ENCODE data around the gene MTCP1. TPM values are rescaled to one million over a fixed set of nuclear protein-coding genes. Genes with fewer than 3 reads are reported as not detected.

Gene MTCP1
- total and polyA plus RNA-seq, 2 donors (not counting 1 experiment from before 2014, with no cell fraction given) = 10.6 to 16.0 TPM

GRCh38 chrX:155069414-155069813, 1.5 kb downstream of the MTCP1 start:
- H3K79me2 ChIP-seq (ENCODE audit: control insufficient read depth, insufficient read depth, low read length) = peaks cover 19% of the 10 kb centered on the region
- H3K27me3 ChIP-seq (ENCODE audit: control insufficient read depth, insufficient read depth, low read length) = no peaks in the 10 kb centered on the region
- H3K36me3 ChIP-seq (ENCODE audit: control insufficient read depth, insufficient read depth, low read length) = peaks cover 4% of the 10 kb centered on the region
- H3K9ac ChIP-seq (ENCODE audit: insufficient read depth, low read length) = no peak overlapping the region
- DNase-seq (ENCODE audit: low read depth in 2 of 2) = no peak
- no peak overlapping the region for H2AFZ ChIP-seq (ENCODE audit: low read length)
- H3K9me3 ChIP-seq (ENCODE audit: control insufficient read depth, insufficient read depth, low read depth, low read length) = no peaks in the 10 kb centered on the region
- peaks cover 8% of the 10 kb centered on the region for H3K4me1 ChIP-seq (ENCODE audit: control insufficient read depth, extremely low read depth, insufficient read depth, low read length)
- H3K27ac ChIP-seq (ENCODE audit: insufficient read depth, low read length) = no peak overlapping the region
- no peaks in the 10 kb centered on the region for H4K20me1 ChIP-seq (ENCODE audit: control insufficient read depth, extremely low read depth, insufficient read depth, low read length)
- peak overlapping the region in 3 of 4 experiments; percentile 63 to 87 (median 68) for H3K4me3 ChIP-seq (replicated peaks in 1 of 4; ENCODE audit: control extremely low read depth in 1 of 4, insufficient read depth in 1 of 4, low read depth in 3 of 4, low read length in 4 of 4)
- TF ChIP-seq CTCF (conservative IDR thresholded peaks at IDR 0.05 in 1 of 2, IDR thresholded peaks at IDR 0.05 in 1 of 2; ENCODE audit: low read depth in 1 of 2, low read length in 2 of 2) (no peak), EZH2 (IDR thresholded peaks at IDR 0.05; ENCODE audit: low read length, missing control alignments) (no peak)
- H3K4me2 ChIP-seq (ENCODE audit: extremely low read depth, insufficient read depth, low read length) = peak overlapping the region; percentile 13

DNA sequence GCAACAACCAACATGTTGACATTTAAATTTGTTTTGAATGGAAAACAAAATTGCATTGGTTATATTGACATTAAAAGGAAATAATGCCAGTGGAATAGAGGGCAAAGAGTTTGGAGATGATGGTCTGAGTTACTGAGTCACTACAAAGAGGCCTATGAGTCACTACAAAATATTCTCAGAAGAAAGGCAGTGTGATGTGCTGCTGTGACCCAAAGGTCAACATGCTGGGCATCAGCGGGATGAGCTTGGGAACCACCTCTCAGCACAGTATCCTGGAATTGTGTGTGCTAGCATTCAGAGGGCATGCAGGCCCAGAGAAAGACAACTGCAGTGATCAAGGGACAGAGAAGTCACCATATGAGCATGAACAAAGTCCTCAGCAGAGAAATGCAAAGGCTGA, 2.8 kb downstream of the MTCP1 start:
- peak overlapping the region; percentile 38 for H3K27ac ChIP-seq (ENCODE audit: insufficient read depth, low read length)
- DNase-seq (ENCODE audit: low read depth in 2 of 2) = peak; percentile 63 to 64
- TF ChIP-seq CTCF (conservative IDR thresholded peaks at IDR 0.05 in 1 of 2, IDR thresholded peaks at IDR 0.05 in 1 of 2; ENCODE audit: low read depth in 1 of 2, low read length in 2 of 2) (no peak), EZH2 (IDR thresholded peaks at IDR 0.05; ENCODE audit: low read length, missing control alignments) (no peak)

DNA sequence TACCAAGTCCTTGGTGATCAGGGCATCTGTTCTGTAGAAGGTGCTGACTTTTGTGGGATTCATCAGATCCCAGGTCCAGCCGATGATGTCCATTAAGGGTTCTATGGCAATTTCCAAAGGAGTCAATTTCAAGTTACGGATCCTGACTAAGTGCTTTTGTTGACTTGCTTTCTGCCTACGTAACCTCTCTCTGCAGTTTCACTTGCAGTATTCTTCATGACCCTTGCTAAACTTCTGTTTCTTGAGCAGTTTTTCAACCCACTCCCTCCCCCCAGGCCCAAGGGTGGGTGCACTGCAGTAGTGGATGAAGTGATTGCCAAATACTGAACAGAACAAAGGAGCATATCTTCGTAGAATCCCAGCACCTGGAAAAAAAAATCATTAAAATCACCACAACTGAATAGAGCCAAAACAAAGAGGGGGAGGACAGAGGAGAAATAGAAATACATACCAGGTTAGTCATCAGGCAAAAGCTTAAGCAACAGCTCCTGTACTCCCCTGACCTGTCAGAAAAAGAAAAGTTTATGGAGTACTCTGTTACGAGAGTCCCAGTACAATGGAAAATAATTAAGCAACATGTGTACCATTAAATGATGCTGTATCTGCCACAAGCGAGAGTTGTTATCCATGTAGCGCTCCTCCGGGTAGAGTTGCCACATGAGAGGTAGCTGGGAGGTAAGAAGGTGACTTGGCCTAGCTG, 5.8 kb downstream of the MTCP1 start:
- Histone ChIP-seq H2AFZ (ENCODE audit: low read length) (no peak overlapping the region), H3K9me3 (ENCODE audit: control insufficient read depth, insufficient read depth, low read depth, low read length) (no peaks in the 10 kb centered on the region), H4K20me1 (ENCODE audit: control insufficient read depth, extremely low read depth, insufficient read depth, low read length) (no peaks in the 10 kb centered on the region), H3K4me3 (replicated peaks in 1 of 4; ENCODE audit: control extremely low read depth in 1 of 4, insufficient read depth in 1 of 4, low read depth in 3 of 4, low read length in 4 of 4) (no peak overlapping the region), H3K27me3 (ENCODE audit: control insufficient read depth, insufficient read depth, low read length) (no peaks in the 10 kb centered on the region), H3K4me1 (ENCODE audit: control insufficient read depth, extremely low read depth, insufficient read depth, low read length) (peaks cover 7% of the 10 kb centered on the region), H3K36me3 (ENCODE audit: control insufficient read depth, insufficient read depth, low read length) (no peaks in the 10 kb centered on the region), H3K4me2 (ENCODE audit: extremely low read depth, insufficient read depth, low read length) (no peak overlapping the region), H3K79me2 (ENCODE audit: control insufficient read depth, insufficient read depth, low read length) (peaks cover 7% of the 10 kb centered on the region), H3K9ac (ENCODE audit: insufficient read depth, low read length) (no peak overlapping the region), H3K27ac (ENCODE audit: insufficient read depth, low read length) (no peak overlapping the region)
- peak; percentile 36 to 71 for DNase-seq (ENCODE audit: low read depth in 2 of 2)
- TF ChIP-seq EZH2 (IDR thresholded peaks at IDR 0.05; ENCODE audit: low read length, missing control alignments) = no peak
- TF ChIP-seq CTCF (conservative IDR thresholded peaks at IDR 0.05 in 1 of 2, IDR thresholded peaks at IDR 0.05 in 1 of 2; ENCODE audit: low read depth in 1 of 2, low read length in 2 of 2) = no peak

More for the DNA sequence above, 2.8 kb downstream of the MTCP1 start:
- peak overlapping the region; percentile 15 for H3K4me2 ChIP-seq (ENCODE audit: extremely low read depth, insufficient read depth, low read length)
- H3K36me3 ChIP-seq (ENCODE audit: control insufficient read depth, insufficient read depth, low read length) = no peaks in the 10 kb centered on the region
- H3K79me2 ChIP-seq (ENCODE audit: control insufficient read depth, insufficient read depth, low read length) = peaks cover 19% of the 10 kb centered on the region
- no peak overlapping the region for H2AFZ ChIP-seq (ENCODE audit: low read length)
- H3K9ac ChIP-seq (ENCODE audit: insufficient read depth, low read length) = no peak overlapping the region
- H3K4me1 ChIP-seq (ENCODE audit: control insufficient read depth, extremely low read depth, insufficient read depth, low read length) = peaks cover 8% of the 10 kb centered on the region
- no peaks in the 10 kb centered on the region for H3K9me3 ChIP-seq (ENCODE audit: control insufficient read depth, insufficient read depth, low read depth, low read length)
- H3K4me3 ChIP-seq (replicated peaks in 1 of 4; ENCODE audit: control extremely low read depth in 1 of 4, insufficient read depth in 1 of 4, low read depth in 3 of 4, low read length in 4 of 4) = no peak overlapping the region
- H3K27me3 ChIP-seq (ENCODE audit: control insufficient read depth, insufficient read depth, low read length) = no peaks in the 10 kb centered on the region
- H4K20me1 ChIP-seq (ENCODE audit: control insufficient read depth, extremely low read depth, insufficient read depth, low read length) = no peaks in the 10 kb centered on the region
